ENCODE data around the gene HYAL3.

DNA sequence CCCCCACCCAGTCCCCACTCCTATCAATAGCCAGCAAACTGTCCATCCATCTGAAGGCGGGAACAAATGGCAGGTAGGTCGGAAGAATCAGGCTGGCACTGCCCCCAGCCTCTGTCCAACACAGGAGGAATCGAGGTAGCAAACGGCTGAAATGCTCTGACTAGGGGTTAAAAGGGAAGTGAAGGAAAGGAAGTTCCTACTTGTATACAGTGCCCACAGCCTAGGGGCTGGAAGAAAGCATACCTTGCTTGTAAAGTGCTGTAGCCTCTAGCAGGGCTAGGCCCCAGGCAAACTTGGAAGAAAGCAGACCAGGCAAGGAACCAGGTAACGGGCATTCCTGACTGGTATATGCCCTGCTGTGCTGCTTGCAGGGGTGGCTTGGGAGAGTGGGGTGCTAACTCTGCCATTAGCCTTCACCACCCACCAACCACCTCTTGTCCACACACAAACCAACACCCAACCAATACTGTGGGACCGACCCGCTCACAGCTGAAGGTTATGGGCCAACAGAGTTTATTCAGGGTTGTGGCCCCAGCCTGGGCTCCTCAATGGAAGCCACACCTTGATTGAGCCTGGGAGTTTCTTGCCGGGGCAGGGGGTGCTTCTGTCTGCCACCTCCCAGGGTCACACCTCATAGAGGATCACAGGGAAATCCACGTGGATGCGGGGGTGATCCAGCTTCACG, 26.4 kb upstream of the HYAL3 start:
- TF ChIP-seq, protein P1, sequence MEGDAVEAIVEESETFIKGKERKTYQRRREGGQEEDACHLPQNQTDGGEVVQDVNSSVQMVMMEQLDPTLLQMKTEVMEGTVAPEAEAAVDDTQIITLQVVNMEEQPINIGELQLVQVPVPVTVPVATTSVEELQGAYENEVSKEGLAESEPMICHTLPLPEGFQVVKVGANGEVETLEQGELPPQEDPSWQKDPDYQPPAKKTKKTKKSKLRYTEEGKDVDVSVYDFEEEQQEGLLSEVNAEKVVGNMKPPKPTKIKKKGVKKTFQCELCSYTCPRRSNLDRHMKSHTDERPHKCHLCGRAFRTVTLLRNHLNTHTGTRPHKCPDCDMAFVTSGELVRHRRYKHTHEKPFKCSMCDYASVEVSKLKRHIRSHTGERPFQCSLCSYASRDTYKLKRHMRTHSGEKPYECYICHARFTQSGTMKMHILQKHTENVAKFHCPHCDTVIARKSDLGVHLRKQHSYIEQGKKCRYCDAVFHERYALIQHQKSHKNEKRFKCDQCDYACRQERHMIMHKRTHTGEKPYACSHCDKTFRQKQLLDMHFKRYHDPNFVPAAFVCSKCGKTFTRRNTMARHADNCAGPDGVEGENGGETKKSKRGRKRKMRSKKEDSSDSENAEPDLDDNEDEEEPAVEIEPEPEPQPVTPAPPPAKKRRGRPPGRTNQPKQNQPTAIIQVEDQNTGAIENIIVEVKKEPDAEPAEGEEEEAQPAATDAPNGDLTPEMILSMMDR (IDR thresholded peaks at IDR 0.05), result no peak
- TF ChIP-seq POLR2A (IDR thresholded peaks at IDR 0.05), result no peak

Data from Peyer's patch (tissue), 4 donors.